Astrocyte (in vitro differentiated cells and primary cell): Measurements from ENCODE around the gene UNC50. TPM values are rescaled to one million over a fixed set of nuclear protein-coding genes. Genes with fewer than 3 reads are reported as not detected.

Source experiments
- DNase-seq: peaks from one replicate; pipeline ENCODE4 v3.0.0-alpha.2; 2010; ENCODE audit warnings: low read depth
- FAIRE-seq: peaks from 2 replicates; lab custom pipeline; 2011; peaks lifted over from hg19 to GRCh38; lab: Jason Lieb, UNC
- H2AFZ ChIP-seq: 2 replicates; pipeline ENCODE4 v1.6.0; 2012; ENCODE audit warnings: low read depth, low read length, inconsistent platforms
- H3K27ac ChIP-seq: 2 replicates; pipeline ENCODE4 v1.5.1; 2011; ENCODE audit warnings: low read depth, low read length, inconsistent platforms
- H3K27me3 ChIP-seq: 2 replicates; pipeline ENCODE4 v1.6.0; 2011; ENCODE audit warnings: low read length, inconsistent platforms; ENCODE audit not compliant: insufficient read depth
- H3K36me3 ChIP-seq: 2 replicates; pipeline ENCODE4 v1.5.1; 2011; ENCODE audit warnings: low read length, inconsistent platforms; ENCODE audit not compliant: insufficient read depth
- H3K4me1 ChIP-seq: 2 replicates; pipeline ENCODE4 v1.5.1; 2011; ENCODE audit warnings: low read length, inconsistent platforms; ENCODE audit not compliant: insufficient read depth
- H3K4me2 ChIP-seq: 2 replicates; pipeline ENCODE4 v1.6.0; 2012; ENCODE audit warnings: low read length, inconsistent platforms
- H3K4me3 ChIP-seq: 2 replicates; pipeline ENCODE4 v1.5.1; 2011; ENCODE audit warnings: low read depth, mild to moderate bottlenecking, low read length, inconsistent platforms; ENCODE audit not compliant: insufficient read depth
- H3K79me2 ChIP-seq: 2 replicates; pipeline ENCODE4 v1.6.0; 2012; ENCODE audit warnings: mild to moderate bottlenecking, low read length, inconsistent platforms; ENCODE audit not compliant: insufficient read depth
- H3K9ac ChIP-seq: 2 replicates; pipeline ENCODE4 v1.6.0; 2012; ENCODE audit warnings: mild to moderate bottlenecking, low read length, inconsistent platforms
- H3K9me3 ChIP-seq: 2 replicates; pipeline ENCODE4 v1.5.1; 2012; ENCODE audit warnings: low read depth, mild to moderate bottlenecking, low read length, inconsistent platforms; ENCODE audit not compliant: insufficient read depth
- H4K20me1 ChIP-seq: 2 replicates; pipeline ENCODE4 v1.6.0; 2012; ENCODE audit warnings: low read length, inconsistent platforms; ENCODE audit not compliant: insufficient read depth
- H3K27ac Mint-ChIP-seq: one replicate; pipeline ENCODE4 v1.8.0; 2021; ENCODE audit warnings: mild to moderate bottlenecking, mixed read lengths; ENCODE audit not compliant: unreplicated experiment
- H3K27me3 Mint-ChIP-seq: one replicate; pipeline ENCODE4 v1.8.0; 2021; ENCODE audit warnings: low read depth, mixed read lengths; ENCODE audit not compliant: unreplicated experiment
- H3K36me3 Mint-ChIP-seq: one replicate; pipeline ENCODE4 v1.8.0; 2021; ENCODE audit warnings: low read depth, mixed read lengths; ENCODE audit not compliant: unreplicated experiment
- H3K4me1 Mint-ChIP-seq: one replicate; pipeline ENCODE4 v1.8.0; 2021; ENCODE audit warnings: low read depth, mixed read lengths; ENCODE audit not compliant: unreplicated experiment
- H3K4me3 Mint-ChIP-seq: one replicate; pipeline ENCODE4 v1.8.0; 2021; ENCODE audit warnings: mild to moderate bottlenecking, moderate library complexity, mixed read lengths; ENCODE audit not compliant: unreplicated experiment
- H3K9me3 Mint-ChIP-seq: one replicate; pipeline ENCODE4 v1.8.0; 2021; ENCODE audit warnings: mild to moderate bottlenecking, mixed read lengths; ENCODE audit not compliant: unreplicated experiment
- CTCF ChIP-seq: IDR thresholded peaks from 2 replicates; pipeline ENCODE4 v1.5.1; 2011; ENCODE audit warnings: low read depth, mild to moderate bottlenecking, inconsistent platforms, low read length, moderate library complexity; ENCODE audit not compliant: insufficient read depth
- EZH2 ChIP-seq: IDR thresholded peaks from 2 replicates; pipeline ENCODE4 v1.6.1; 2012; ENCODE audit warnings: mild to moderate bottlenecking, low read length, inconsistent platforms; ENCODE audit not compliant: insufficient read depth
- total RNA-seq: library from RNA; stranded (reverse); gene quantifications from 2 replicates; pipeline ENCODE4 v1.2.1, GENCODE V29; 2021

Gene UNC50
- total RNA-seq, 1 donor from 2014 or later, result 26.8 TPM

- TF ChIP-seq EZH2 (no peak), CTCF (peak; percentile 54)
- Histone ChIP-seq H3K4me2 (no peak overlapping the region), H3K4me3 (no peak overlapping the region), H3K27ac (no peak overlapping the region), H2AFZ (no peak overlapping the region), H3K9ac (no peak overlapping the region), H3K4me1 (no peaks in the 10 kb centered on the region), H3K79me2 (no peaks in the 10 kb centered on the region), H3K36me3 (no peaks in the 10 kb centered on the region), H3K9me3 (no peaks in the 10 kb centered on the region), H3K27me3 (no peaks in the 10 kb centered on the region), H4K20me1 (peaks cover 3% of the 10 kb centered on the region)
- DNase-seq (no peak), FAIRE-seq (no peak)
- H3K36me3 Mint-ChIP-seq, result peaks cover 29% of the 10 kb centered on the region
- H3K4me1 Mint-ChIP-seq, result peaks cover 3% of the 10 kb centered on the region
- H3K27me3 Mint-ChIP-seq, result peaks cover 4% of the 10 kb centered on the region
- H3K4me3 Mint-ChIP-seq, result no peak overlapping the region
- H3K9me3 Mint-ChIP-seq, result no peaks in the 10 kb centered on the region
- no peak overlapping the region for H3K27ac Mint-ChIP-seq
These were observed 39.1 kb upstream of the UNC50 start for GRCh38 chr2:98569197-98569793.

- H3K27me3 Mint-ChIP-seq, result peaks cover 4% of the 10 kb centered on the region
- no peak for DNase-seq
- H3K9ac ChIP-seq, result no peak overlapping the region
- no peaks in the 10 kb centered on the region for H3K4me1 ChIP-seq
- H3K4me3 Mint-ChIP-seq, result no peak overlapping the region
- no peaks in the 10 kb centered on the region for H3K9me3 ChIP-seq
- no peaks in the 10 kb centered on the region for H3K27me3 ChIP-seq
- H3K27ac ChIP-seq, result no peak overlapping the region
- peak overlapping the region; percentile 53 for H3K27ac Mint-ChIP-seq
- no peak overlapping the region for H2AFZ ChIP-seq
- H3K9me3 Mint-ChIP-seq, result no peaks in the 10 kb centered on the region
- TF ChIP-seq CTCF (no peak), EZH2 (no peak)
- FAIRE-seq, result no peak
- H3K4me3 ChIP-seq, result no peak overlapping the region
- no peak overlapping the region for H3K4me2 ChIP-seq
- H3K36me3 Mint-ChIP-seq, result peaks cover 29% of the 10 kb centered on the region
- H3K36me3 ChIP-seq, result no peaks in the 10 kb centered on the region
- peaks cover 3% of the 10 kb centered on the region for H4K20me1 ChIP-seq
- peaks cover 3% of the 10 kb centered on the region for H3K4me1 Mint-ChIP-seq
- H3K79me2 ChIP-seq, result no peaks in the 10 kb centered on the region
These were observed 38.5 kb upstream of the UNC50 start for GRCh38 chr2:98569915-98570314.

GRCh38 chr2:98570356-98570755, 38.0 kb upstream of the UNC50 start:
- Histone ChIP-seq H2AFZ (no peak overlapping the region), H3K79me2 (no peaks in the 10 kb centered on the region), H3K4me3 (no peak overlapping the region), H3K4me1 (no peaks in the 10 kb centered on the region), H3K36me3 (no peaks in the 10 kb centered on the region), H3K27ac (no peak overlapping the region), H3K9me3 (no peaks in the 10 kb centered on the region), H3K4me2 (no peak overlapping the region), H3K9ac (no peak overlapping the region), H4K20me1 (peaks cover 3% of the 10 kb centered on the region), H3K27me3 (no peaks in the 10 kb centered on the region)
- no peak for FAIRE-seq
- DNase-seq, result no peak
- H3K36me3 Mint-ChIP-seq, result peaks cover 29% of the 10 kb centered on the region
- H3K4me3 Mint-ChIP-seq, result no peak overlapping the region
- H3K27ac Mint-ChIP-seq, result peak overlapping the region; percentile 53
- H3K27me3 Mint-ChIP-seq, result peaks cover 4% of the 10 kb centered on the region
- no peaks in the 10 kb centered on the region for H3K9me3 Mint-ChIP-seq
- H3K4me1 Mint-ChIP-seq, result peaks cover 3% of the 10 kb centered on the region
- no peak for TF ChIP-seq CTCF
- TF ChIP-seq EZH2, result no peak
